ENCODE data around the gene ARHGAP4.

The ARHGAP4 gene

GRCh38 chrX:153871451-153871850, 54.6 kb downstream of the ARHGAP4 start:
- no peak for TF ChIP-seq CREB1 (IDR thresholded peaks at IDR 0.05; ENCODE audit: low read depth)
- no peak for TF ChIP-seq TAF1 (IDR thresholded peaks at IDR 0.05; ENCODE audit: low read depth)
- TF ChIP-seq, protein P1, sequence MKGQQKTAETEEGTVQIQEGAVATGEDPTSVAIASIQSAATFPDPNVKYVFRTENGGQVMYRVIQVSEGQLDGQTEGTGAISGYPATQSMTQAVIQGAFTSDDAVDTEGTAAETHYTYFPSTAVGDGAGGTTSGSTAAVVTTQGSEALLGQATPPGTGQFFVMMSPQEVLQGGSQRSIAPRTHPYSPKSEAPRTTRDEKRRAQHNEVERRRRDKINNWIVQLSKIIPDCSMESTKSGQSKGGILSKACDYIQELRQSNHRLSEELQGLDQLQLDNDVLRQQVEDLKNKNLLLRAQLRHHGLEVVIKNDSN (IDR thresholded peaks at IDR 0.05) = no peak
- no peak for TF ChIP-seq TEAD4 (IDR thresholded peaks at IDR 0.05)

DNA sequence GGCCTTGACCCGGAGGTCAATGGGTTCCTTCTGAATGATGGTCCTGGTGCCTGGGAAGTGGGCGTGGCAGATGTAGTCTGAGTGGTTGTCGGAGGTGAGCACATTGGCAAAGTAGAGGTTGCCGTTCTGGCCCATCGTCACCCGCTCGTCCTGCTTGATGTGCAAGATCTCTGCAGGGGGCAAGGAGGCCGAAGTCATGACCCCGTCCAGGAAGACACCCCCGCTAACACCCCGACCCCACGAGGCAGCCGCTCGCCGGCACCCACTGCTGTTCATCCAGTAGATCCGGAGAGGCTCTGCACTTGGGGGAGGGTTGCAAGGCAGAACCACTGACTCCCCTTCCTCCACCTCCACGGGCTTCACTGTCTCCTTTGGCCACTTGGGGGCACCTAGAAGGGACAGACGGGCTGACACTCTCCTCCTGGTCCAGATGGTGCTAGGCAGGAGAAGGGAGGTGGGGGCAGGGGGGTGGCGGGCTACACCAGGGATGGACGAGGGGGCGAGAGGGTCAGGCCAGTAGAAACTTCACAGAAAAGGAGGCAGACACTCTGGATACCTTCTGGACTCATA, 55.2 kb downstream of the ARHGAP4 start:
- TF ChIP-seq, protein P1 (IDR thresholded peaks at IDR 0.05) = no peak
- no peak for TF ChIP-seq NFIC (IDR thresholded peaks at IDR 0.05)
- TF ChIP-seq TCF12 (IDR thresholded peaks at IDR 0.05; ENCODE audit: low read depth) = no peak
- no peak for TF ChIP-seq EP300 (IDR thresholded peaks at IDR 0.05; ENCODE audit: borderline replicate concordance)
- no peak for TF ChIP-seq TAF1 (IDR thresholded peaks at IDR 0.05; ENCODE audit: low read depth)
- TF ChIP-seq CEBPB (IDR thresholded peaks at IDR 0.05) = no peak

DNA sequence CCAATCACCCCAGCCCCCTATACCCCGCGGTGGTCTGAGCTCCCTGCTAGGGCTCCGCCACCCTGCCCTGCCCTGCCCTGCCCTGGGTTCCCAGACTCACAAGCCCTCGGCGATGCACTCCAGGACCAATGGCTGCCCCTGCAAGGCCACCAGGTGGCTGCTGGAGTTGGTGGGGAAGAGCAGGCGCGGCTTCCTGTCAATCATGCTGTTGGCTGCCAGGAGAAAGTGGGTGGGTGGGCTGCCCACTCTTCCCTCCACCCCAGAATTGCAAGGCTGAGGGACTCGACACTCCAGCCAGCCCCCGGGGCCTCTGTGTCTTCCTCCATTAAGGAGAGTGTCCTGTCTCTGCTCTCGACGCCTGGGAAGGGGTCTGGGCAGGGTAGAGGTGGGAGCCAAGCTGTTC, 55.8 kb downstream of the ARHGAP4 start:
- no peak for TF ChIP-seq RAD21 (IDR thresholded peaks at IDR 0.05; ENCODE audit: low read depth)
- TF ChIP-seq ZBTB7A (IDR thresholded peaks at IDR 0.05; ENCODE audit: low read depth) = no peak
- no peak for TF ChIP-seq EP300 (IDR thresholded peaks at IDR 0.05; ENCODE audit: borderline replicate concordance)
- TF ChIP-seq, protein P2, sequence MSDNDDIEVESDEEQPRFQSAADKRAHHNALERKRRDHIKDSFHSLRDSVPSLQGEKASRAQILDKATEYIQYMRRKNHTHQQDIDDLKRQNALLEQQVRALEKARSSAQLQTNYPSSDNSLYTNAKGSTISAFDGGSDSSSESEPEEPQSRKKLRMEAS (IDR thresholded peaks at IDR 0.05) = no peak
- TF ChIP-seq TAF1 (IDR thresholded peaks at IDR 0.05; ENCODE audit: low read depth) = no peak
- no peak for TF ChIP-seq CREB1 (IDR thresholded peaks at IDR 0.05; ENCODE audit: low read depth)
- no peak for TF ChIP-seq CEBPB (IDR thresholded peaks at IDR 0.05)
- TF ChIP-seq EGR1 (IDR thresholded peaks at IDR 0.05) = no peak
- no peak for TF ChIP-seq FOXM1 (IDR thresholded peaks at IDR 0.05; ENCODE audit: borderline replicate concordance, low read depth)
- no peak for TF ChIP-seq TEAD4 (IDR thresholded peaks at IDR 0.05)
- TF ChIP-seq YY1 (IDR thresholded peaks at IDR 0.05; ENCODE audit: low read depth) = no peak
- TF ChIP-seq, protein P1 (IDR thresholded peaks at IDR 0.05) = no peak
- TF ChIP-seq REST (IDR thresholded peaks at IDR 0.05; ENCODE audit: low read depth) = no peak
- no peak for TF ChIP-seq NFIC (IDR thresholded peaks at IDR 0.05)
- TF ChIP-seq TCF12 (IDR thresholded peaks at IDR 0.05; ENCODE audit: low read depth) = no peak

- no peak for TF ChIP-seq RAD21 (IDR thresholded peaks at IDR 0.05; ENCODE audit: low read depth)
Observed at GRCh38 chrX:153869473-153870287, 56.4 kb downstream of the ARHGAP4 start.

GRCh38 chrX:153868576-153869472, 57.2 kb downstream of the ARHGAP4 start:
- no peak for TF ChIP-seq CREB1 (IDR thresholded peaks at IDR 0.05; ENCODE audit: low read depth)
- TF ChIP-seq TCF12 (IDR thresholded peaks at IDR 0.05; ENCODE audit: low read depth) = no peak
- no peak for TF ChIP-seq ZBTB7A (IDR thresholded peaks at IDR 0.05; ENCODE audit: low read depth)
- TF ChIP-seq, protein P2 (IDR thresholded peaks at IDR 0.05) = no peak
- no peak for TF ChIP-seq TAF1 (IDR thresholded peaks at IDR 0.05; ENCODE audit: low read depth)
- TF ChIP-seq CEBPB (IDR thresholded peaks at IDR 0.05) = no peak
- no peak for TF ChIP-seq RAD21 (IDR thresholded peaks at IDR 0.05; ENCODE audit: low read depth)
- TF ChIP-seq, protein P1 (IDR thresholded peaks at IDR 0.05) = no peak
- TF ChIP-seq TEAD4 (IDR thresholded peaks at IDR 0.05) = no peak
- TF ChIP-seq EP300 (IDR thresholded peaks at IDR 0.05; ENCODE audit: borderline replicate concordance) = no peak
- TF ChIP-seq YY1 (IDR thresholded peaks at IDR 0.05; ENCODE audit: low read depth) = no peak
- TF ChIP-seq FOXM1 (IDR thresholded peaks at IDR 0.05; ENCODE audit: borderline replicate concordance, low read depth) = no peak
- TF ChIP-seq REST (IDR thresholded peaks at IDR 0.05; ENCODE audit: low read depth) = no peak
